Stimulated activated CD8-positive, alpha-beta memory T cell treated with anti-CD3 and anti-CD28 coated beads, Interleukin-4, amount 100 ng/mL, for 24 hours (primary cell): ENCODE measurements around the gene SWSAP1.
"Not testable (repeated sequence)": the region's sequence is repeated elsewhere in the genome, so short reads cannot be mapped to it uniquely, and the experiment has no call there.

Experiments used
- DNase-seq: peaks from one replicate; pipeline ENCODE4 v3.0.0-alpha.2; 2020; ENCODE audit warnings: low read depth

SWSAP1 gene, protein sequence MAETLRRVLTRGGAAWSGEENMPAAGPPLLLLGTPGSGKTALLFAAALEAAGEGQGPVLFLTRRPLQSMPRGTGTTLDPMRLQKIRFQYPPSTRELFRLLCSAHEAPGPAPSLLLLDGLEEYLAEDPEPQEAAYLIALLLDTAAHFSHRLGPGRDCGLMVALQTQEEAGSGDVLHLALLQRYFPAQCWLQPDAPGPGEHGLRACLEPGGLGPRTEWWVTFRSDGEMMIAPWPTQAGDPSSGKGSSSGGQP

DNA sequence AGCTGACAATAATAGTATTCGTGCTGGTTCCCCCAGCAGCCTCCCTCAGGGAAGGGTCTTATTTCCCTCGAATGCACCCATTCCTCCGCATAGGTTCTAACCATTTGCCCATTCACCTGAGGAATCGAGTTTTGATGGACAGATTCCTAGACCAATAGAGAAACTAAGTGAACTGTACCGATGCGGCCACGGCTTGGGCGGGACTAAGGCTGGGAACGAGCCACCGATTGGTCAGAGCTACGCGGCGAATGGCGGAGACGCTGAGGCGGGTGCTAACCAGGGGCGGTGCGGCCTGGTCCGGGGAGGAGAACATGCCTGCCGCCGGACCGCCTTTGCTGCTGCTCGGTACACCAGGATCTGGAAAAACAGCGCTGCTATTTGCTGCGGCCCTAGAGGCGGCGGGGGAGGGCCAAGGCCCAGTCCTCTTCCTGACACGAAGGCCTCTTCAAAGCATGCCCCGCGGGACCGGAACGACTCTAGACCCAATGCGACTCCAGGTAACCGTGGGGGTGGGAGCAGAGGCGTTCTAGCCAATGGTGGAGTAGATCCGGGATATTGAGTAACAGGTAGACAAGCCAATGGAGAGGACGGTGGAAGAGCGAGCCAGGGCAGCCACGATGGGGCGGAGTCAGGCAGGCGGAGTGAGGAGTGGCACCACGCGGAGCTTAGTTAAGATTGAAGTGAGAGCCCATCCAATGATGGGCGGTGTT, at the start of gene SWSAP1:
Gene SWSAP1, plus strand, starts transcription at position 234 of the 710 bp plus-strand sequence. Its CDS starts 15 bp downstream, at position 249.
- DNase-seq = peak; percentile 94

DNA sequence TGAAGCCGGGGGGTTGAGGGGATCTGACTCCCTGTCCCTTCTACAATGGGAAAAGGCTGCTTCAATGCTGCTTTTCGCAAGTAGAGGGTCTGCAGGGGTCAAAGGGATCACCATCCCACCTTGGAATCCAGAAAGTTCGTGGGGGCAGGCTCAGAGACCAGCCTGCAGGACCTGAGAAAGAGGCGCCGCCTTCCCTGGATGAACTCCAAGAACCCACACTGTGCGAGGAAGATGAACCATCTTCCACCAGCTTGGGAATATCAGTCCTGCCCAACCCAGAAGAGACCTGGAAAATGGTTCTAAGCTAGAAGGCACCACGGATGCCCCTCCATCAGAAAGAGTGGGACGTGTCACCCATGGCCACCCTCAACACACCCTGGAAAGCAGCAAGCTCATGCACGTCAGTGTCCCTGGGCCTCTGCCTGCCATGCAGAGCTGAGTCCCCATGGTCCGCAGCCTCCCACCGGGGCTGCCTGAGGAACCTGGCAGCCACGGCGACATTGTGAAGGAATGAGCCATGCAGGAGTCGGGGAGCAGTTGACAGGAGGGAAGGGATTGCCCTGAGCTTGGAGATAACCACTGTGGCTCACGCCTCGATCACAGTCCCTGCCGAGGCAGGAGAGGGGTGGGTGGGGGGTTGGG, 49.6 kb upstream of the SWSAP1 start:
- no peak for DNase-seq

DNA sequence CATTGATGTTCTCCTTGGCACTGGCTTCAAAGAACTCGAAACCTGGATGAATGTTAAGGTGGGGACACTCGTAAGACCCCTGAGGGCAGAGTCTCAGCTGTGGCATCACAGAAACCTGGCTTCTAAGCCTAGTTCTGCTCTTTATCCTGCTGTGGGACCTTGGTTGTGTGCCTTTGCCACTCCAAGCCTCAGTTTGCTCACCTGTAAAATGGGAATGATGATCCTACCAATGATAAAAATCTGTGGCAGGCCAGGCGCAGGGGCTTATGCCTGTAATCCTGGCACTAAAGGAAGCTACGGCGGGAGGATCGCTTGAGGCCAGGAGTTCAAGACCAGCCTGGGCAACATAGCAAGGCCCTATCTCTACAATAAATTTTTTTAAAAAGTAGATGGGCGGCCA, 48.9 kb upstream of the SWSAP1 start:
- no peak for DNase-seq

DNA sequence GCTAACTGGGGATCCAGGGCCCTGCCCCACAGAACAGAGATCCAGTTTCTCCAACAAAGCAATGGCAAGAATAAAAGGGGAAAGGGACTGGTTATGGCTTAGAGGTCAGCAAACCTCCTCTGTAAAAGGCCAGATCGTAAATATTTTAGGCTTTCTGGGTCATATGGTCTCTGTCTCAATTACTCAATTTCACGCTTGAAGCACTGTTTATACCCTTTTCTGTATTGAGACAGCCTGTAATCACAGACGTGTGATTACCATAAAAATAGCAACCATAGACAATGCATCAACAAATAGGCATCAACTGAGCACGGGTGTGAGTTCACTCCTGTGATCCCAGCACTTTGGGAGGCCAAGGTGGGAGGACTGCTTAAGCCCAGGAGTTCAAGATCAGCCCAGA, 44.3 kb upstream of the SWSAP1 start:
- no peak for DNase-seq

DNA sequence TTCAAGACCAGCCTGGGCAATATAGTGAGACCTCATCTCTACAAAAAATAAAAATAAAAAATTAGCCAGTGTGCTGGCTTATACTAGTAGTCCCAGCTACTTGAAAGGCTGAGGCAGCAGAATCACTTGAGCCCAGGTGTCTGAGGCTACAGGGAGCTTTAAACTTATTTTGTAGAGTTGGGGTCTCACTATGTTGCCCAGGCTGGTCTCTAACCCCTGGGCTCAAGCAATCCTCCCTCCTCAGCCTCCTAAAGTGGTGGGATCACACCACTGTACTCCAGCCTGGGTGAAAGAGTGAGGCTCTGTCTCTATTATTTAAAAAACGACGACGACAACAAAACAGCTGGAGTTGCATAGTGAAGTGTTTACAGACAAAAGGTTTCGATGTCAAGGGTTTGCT, 43.0 kb upstream of the SWSAP1 start:
- DNase-seq = no peak

DNA sequence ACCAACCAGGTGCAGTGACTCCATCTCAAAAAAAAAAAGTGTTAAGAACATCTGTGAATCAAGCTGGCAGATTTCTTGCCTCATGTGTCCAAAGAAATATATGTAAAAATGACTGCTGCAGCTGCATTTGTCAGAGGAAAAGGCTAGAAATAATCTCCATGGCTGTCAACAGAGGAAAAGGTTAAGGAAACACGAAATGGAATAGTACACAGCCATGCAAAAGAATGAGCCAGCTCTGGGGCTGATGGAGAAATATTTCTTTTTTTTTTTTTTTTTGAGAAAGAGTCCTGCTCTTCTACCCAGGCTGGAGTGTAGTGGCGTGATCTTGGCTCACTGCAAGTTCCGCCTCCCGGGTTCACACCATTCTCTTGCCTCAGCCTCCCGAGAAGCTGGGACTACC, 41.6 kb upstream of the SWSAP1 start:
- DNase-seq = no peak

DNA sequence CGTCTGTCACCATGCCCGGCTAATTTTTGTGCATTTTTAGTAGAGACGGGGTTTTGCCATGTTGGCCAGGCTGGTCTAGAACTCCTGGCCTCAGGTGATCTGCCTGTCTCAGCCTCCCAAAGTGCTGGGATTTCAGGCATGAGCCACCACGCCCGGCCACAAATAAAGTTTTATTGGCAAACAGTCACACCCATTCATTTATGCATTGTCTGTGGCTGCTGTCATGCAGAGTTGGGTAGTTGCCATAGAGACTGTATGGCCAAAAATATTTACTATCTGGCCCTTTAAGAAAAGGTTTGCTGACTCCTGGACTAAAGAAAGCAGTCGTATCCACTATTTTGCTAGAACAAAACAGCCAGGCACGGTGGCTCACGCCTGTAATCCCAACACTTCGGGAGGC, 40.6 kb upstream of the SWSAP1 start:
- DNase-seq = not testable (repeated sequence)

DNA sequence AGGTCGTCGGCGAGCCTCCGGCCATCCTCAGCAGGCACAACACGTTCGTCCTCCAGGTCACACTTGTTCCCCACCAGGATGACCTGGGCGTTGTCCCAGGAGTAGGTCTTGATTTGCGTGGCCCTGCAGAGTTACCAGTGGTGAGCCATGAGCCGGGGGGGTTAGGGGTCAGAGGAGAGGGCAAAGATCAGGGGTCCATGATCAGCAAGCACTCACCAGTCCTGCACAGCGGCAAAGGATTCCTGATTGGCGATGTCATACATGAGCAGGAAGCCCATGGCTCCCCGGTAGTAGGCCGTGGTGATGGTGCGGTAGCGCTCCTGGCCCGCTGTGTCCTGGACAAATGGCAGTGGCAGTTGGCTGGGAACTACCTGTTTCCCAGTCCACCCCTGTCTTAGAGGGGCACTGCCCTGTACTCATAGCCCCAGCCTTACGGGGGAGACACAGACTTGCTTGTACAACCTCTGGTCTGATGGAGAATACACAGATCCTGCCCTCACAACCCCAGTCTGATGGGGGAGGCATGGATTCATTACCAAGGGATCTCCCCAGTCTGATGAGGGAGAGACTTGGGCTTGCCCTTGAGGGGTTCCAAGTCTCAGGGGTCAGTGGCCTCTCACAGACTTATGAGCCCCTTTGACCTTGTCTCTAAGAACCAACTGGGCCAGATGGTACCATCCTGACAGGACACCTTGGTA, 38.9 kb upstream of the SWSAP1 start:
- no peak for DNase-seq

DNA sequence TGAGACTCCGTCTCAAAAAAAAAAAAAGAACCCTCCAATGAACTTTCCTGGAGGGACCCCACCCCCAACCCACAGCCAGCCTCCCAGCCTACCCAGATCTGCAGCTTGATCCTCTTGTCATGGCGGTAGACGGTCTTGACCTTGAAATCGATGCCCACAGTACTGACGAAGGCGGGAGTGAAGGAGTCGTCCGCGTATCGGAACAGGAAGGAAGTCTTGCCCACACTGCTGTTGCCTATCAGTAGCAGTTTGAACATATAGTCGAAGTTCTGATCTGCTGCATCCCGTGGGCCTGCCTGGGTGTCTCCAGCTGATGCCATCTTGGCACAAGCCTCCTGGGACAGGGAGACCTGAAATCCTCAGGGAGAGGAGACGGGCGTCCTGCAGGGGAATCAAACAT, 37.4 kb upstream of the SWSAP1 start:
- DNase-seq = no peak

DNA sequence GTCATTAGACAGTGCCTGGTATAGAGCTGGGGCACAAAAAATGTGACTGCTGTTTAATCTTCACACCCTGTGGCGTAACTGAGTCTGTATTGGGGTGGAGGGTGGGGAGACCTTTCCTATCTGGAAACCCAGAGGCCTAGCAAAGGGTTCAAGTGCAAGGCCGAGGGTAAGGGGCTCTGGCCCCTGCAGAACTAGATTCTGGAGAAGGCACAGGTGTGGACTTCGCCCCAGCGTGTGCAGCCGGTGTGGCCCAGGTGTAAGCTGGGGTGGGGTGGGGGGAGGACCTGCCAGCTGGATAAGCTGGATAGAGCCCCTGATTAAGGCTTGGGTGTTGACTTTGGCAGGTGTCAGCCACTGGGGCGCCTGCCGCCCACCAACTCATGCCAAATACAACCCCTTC, 36.3 kb upstream of the SWSAP1 start:
- DNase-seq = no peak

DNA sequence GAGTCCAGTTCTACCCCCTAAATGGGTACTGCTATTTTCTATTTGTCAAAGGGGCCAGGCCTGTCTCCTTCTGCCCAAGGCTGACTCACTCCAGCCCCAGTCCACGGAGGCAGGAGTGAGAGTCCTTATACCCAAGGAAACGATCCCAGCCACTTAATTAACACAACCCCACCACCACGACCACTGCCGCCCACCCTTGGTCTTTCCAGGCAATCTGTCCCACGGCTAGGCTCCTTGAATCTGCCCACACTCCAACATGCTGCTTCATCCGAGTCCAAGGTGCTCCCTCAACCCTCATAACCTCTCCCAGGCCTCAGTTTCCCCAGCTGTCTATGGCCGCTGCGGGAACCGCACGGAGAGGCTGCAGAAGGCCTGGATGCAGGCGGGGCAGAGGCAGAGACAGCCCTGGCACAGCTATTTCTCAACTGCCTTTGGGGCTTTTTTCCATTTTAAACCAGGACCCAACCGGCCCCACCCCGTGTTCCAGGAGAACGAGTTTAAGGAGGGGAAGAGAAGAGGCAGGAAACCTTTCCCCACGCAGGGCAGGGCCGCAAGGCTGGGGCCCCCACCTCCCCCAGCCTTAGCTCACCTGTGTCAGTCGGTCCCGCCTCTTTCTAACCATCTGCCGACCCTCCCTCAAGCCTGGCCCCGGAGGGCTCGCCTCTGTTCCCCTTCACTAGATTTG, 35.8 kb upstream of the SWSAP1 start:
- no peak for DNase-seq

DNA sequence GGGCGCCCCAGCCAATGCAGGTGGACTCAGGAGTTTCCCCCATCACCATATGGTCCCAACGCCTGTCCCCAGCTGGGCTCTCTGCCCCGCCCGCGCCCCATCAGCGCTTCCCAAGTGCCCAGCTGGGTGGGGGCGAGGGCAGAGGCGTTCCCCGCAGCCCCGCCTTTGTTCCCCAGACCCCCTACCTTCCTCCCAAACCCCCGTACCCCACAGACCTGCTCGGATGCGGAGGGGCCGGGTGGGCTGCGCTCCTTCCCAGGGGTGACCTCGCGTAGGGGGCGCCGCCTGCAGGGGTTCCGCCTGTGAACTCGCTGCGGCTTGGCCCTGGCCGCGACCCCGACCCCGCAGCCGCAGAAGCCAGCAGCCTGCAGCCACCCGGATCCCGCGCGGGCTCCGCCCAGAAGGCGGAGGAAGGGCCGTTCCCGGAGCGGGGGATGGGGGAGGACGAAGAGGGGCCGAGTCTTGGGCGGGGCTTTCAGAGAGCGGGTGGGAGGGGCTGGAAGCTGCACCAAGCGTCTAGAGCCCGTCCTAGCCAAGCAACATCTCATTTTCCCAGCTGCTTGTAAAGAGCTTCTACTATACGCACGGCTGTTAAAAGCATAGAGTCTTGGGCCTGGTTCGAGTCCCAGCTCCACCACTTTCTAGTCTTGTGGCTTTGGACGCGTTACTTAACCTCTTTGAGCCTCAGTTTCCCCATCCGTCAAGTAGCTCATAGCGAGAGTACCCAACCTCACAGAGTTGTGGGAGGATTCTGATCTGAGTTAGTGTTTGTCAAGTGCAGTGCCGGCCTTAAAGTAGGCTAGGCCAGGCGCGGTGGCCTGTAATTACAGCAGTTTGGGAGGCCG, 35.0 kb upstream of the SWSAP1 start, which contains the start of gene RAB3D:
Gene RAB3D, minus strand, starts transcription at position 404 of the 845 bp plus-strand sequence. CDS start 2,258 bp downstream, outside the sequence.
- DNase-seq = peak; percentile 78

DNA sequence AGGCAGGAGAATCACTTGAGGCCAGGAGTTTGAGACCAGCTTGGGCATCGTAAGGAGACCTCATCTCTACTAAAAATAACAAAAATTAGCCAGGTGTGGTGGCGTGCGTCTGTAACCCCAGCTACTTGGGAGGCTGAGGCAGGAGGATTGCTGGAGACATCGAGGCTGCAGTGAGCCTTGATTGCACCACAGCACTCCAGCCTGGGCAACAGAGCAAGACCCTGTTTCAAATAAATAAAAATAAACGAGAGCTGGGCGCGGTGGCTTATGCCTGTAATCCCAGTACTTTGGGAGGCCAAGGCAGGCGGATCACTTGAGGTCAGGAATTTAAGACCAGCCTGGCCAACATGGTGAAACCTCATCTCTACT, 34.4 kb upstream of the SWSAP1 start:
- not testable (repeated sequence) for DNase-seq

DNA sequence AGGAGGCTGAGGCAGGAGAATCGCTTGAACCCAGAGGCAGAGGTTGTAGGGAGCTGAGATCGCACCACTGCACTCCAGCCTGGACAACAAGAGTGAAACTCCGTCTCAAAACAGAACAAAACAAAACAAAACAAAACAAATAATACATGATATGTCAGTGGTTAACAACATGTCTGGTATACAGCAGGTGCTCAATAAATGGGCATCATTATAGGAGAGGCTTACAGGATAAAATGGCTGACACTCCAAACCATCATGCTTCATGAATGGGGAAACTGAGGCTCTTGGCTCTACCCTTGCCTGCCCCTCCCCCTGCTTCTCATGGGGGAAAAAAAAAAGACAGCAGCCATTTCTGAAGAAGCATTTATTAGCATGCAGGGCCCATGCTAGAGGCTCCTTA, 32.0 kb upstream of the SWSAP1 start:
- DNase-seq = no peak

DNA sequence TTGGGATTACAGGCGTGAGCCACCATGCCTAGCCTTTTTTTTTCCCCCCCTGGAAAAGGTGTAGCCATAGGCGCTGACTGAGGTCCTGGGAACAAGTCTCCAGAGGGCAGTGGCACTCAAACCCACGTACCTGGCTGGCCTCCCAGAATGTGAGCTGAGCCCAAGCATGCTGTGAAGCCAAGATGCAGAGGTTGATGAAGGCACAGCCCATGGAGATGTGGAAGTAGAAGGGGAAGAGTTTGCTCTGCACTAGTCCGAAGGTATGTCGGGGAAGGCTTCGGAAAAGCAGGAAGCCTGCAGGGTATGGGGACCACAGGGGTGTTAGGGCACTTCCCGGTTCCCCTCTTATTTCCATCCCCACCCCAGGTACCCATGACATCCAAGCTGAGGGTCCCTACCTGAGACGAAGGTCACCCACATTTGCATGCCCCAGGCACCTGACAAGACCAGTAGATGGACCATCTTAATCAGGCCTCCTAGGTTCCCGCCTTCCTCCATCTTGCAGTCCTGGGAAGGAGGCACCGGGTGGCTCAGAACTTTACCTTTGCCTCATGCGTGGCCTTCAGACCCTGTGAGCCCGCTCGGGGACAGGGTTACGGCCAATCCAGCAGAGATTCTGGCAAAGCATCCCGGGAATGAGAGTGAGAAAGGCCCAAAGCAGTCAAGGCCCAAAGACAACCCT, 29.2 kb upstream of the SWSAP1 start:
- no peak for DNase-seq

DNA sequence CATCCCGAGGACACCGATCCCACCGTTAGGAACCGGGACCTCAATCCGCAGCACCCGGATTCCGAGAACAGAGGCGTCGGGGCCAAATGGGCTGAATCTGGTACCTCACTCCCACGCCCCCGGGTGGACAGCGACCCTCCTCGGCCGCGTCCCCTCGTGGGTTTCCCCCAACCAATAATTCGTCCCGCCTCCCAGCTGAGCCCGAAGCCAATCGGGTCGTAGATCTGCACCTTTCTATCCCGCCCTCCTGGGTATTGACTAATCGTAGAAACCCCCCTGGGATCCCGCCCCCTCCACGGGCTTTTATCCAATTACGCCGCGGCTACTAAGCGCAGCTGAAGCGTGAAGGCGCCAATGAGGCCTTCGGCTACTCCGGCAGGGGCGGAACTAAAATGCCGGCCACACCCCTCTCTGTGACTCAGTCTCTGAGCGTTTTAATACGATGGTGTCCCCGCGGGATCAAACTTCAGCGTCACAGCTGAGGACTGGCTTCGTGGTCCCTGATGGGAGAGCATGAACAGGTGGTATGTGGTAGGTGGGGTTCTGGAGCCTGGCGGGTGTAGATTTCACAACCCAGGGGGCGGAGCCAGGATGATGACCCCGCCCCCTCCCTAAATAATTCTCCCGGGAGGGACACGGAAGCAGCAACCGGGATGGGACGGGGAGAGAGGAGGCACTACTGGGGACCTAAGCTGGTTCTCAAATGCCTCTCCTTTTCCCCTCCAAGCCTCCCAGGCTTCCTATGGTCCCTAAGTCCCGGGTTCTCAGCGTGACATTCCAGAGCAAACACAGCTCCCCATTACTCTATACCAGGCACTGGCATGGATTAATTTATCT, 28.1 kb upstream of the SWSAP1 start, which contains the start of the genes CCDC159 and TMEM205:
Gene CCDC159, plus strand, starts transcription at position 416 of the 837 bp plus-strand sequence. Its CDS starts 88 bp downstream, at position 504.
Gene TMEM205, minus strand, starts transcription at position 165 of the 837 bp plus-strand sequence. CDS start 649 bp downstream, outside the sequence.
- peak; percentile 98 for DNase-seq

DNA sequence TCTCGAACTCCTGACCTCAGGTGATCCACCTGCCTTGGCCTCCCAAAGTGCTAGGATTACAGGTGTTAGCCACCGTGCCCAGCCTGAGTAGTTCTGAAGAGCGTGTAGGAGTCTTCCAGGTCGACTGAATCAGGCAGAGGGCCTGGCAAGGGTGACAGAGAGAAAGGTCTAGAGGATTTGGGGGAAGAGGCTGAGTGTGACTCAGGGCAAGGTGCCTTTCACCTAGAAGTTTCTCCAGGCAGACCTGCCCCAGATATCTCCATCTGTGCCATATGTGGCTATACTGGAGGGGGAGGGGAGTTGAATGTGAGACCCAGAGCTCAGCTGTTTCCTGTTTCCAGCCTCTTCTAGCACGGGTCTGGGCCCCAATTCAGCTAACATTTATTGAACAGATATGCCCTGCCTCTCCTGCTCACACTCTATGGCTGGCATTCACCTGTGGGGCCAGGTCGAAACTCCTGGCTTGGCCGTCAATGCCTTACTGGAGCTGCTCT, 26.9 kb upstream of the SWSAP1 start:
- no peak for DNase-seq

DNA sequence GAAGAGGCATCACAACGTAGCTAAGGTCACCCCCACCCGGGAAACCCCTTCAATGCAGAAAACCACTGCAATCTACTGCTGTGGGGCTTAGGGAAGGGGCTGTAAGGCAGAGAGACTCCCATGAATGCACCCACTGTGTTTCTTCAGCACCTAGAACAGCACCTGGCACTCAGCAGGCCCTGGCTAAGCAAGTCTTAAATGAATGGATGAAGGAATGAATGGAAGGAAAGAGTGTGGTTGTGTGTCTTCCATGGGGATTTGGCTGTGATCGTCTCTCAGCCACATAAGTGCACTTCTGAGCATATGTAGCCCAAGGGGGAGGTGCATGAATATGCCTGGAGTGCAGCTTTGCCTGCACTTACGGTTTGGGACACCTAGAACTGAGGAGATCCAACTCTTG, 25.3 kb upstream of the SWSAP1 start:
- DNase-seq = no peak

DNA sequence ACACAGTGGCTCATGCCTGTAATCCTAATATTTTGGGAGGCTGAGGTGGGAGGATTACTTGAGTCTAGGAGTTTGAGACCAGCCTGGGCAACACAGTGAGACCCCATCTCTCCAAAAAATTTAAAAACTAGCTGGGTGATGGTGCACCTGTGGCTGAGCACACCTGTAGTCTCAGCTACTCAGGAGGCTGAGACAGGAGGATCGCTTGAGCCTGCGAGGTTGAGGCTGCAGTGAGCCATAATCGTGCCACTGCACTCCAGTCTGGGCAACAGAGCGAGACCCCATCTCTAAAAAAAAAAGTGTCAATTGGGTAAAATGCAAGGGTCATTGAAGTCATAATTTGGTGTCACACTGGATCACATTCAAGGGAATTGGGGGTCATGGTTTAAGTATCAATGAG, 20.4 kb upstream of the SWSAP1 start:
- not testable (repeated sequence) for DNase-seq
